Endothelial cell of umbilical vein (primary cell): ENCODE data around the gene TBC1D13. TPM values are rescaled to one million over a fixed set of nuclear protein-coding genes. Genes with fewer than 3 reads are reported as not detected.

Source experiments
- BruUV-seq: library from RNA; stranded (reverse); fragments of 400-500 nt; replicated peaks from 2 replicates; lab custom pipeline; 2021; lab: Mats Ljungman, UMichigan
- CTCF ChIA-PET: fragments of 300-600, 350-600 bp; sonication (Branson Sonifier 250); formaldehyde crosslinking; loops from one replicate; lab custom pipeline; 2021; ENCODE audit warnings: antibody characterized with exemption, inconsistent platforms; lab: Charles Lee
- POLR2A ChIA-PET: fragments of 300-600, 350-600 bp; sonication (Branson Sonifier 250); formaldehyde crosslinking; loops from one replicate; lab custom pipeline; 2021; ENCODE audit warnings: antibody characterized with exemption, inconsistent platforms; lab: Charles Lee
- DNase-seq: peaks from one replicate; pipeline ENCODE4 v3.0.0-alpha.2; 2011; ENCODE audit warnings: low read depth, low spot score
- FAIRE-seq: peaks from 2 replicates; lab custom pipeline; 2011; peaks lifted over from hg19 to GRCh38; lab: Jason Lieb, UNC
- H2AFZ ChIP-seq: 2 replicates; pipeline ENCODE4 v1.6.0; 2012; ENCODE audit warnings: low read depth, low read length, control low read depth, inconsistent platforms
- H3K27ac ChIP-seq: 2 replicates; pipeline ENCODE4 v1.5.1; 2011; ENCODE audit warnings: low read depth, mild to moderate bottlenecking, control low read depth, low read length, moderate library complexity; ENCODE audit not compliant: insufficient read depth
- H3K27me3 ChIP-seq, 2 experiments: 2 replicates each; pipeline versions ENCODE4 v1.6.0 to v1.6.1; 2011; ENCODE audit warnings: low read length in 2 of 2, mixed read lengths in 1 of 2; ENCODE audit not compliant: control insufficient read depth in 2 of 2, insufficient read depth in 2 of 2
- H3K36me3 ChIP-seq, 2 experiments: 2 replicates in 1 of 2; 3 replicates in 1 of 2; pipeline ENCODE4 v1.5.1; 2011; ENCODE audit warnings: low read length in 2 of 2, mild to moderate bottlenecking in 1 of 2, moderate library complexity in 1 of 2; ENCODE audit not compliant: control insufficient read depth in 2 of 2, insufficient read depth in 2 of 2; ENCODE audit errors: extremely low read depth in 1 of 2
- H3K4me1 ChIP-seq: 3 replicates; pipeline ENCODE4 v1.5.1; 2011; ENCODE audit warnings: mild to moderate bottlenecking, low read length; ENCODE audit not compliant: control insufficient read depth, insufficient read depth; ENCODE audit errors: extremely low read depth
- H3K4me2 ChIP-seq: 2 replicates; pipeline ENCODE4 v1.6.1; 2011; ENCODE audit warnings: low read length, control low read depth, mixed read lengths; ENCODE audit not compliant: insufficient read depth
- H3K4me3 ChIP-seq, 3 experiments: fragments of 200-600 bp in 1 of 3; sonication (generic), shearing (Covaris generic) in 1 of 3; replicated peaks in 1 of 3; 2 replicates each; pipeline ENCODE4 v1.5.1; 2011 to 2016; ENCODE audit warnings: control low read depth in 3 of 3, low read length in 3 of 3, mild to moderate bottlenecking in 2 of 3, inconsistent platforms in 1 of 3, low read depth in 1 of 3, moderate library complexity in 1 of 3; ENCODE audit not compliant: insufficient read depth in 1 of 3
- H3K79me2 ChIP-seq: 2 replicates; pipeline ENCODE4 v1.6.0; 2012; ENCODE audit warnings: low read length, inconsistent platforms; ENCODE audit not compliant: control insufficient read depth, insufficient read depth
- H3K9ac ChIP-seq: replicated peaks from 2 replicates; pipeline ENCODE3; 2011; ENCODE audit warnings: low read length, control low read depth; ENCODE audit not compliant: insufficient read depth; ENCODE audit errors: extremely low read depth
- H3K9me1 ChIP-seq: replicated peaks from 3 replicates; pipeline ENCODE4 v1.6.0; 2011; ENCODE audit warnings: mild to moderate bottlenecking, low read length; ENCODE audit not compliant: control insufficient read depth, insufficient read depth; ENCODE audit errors: extremely low read depth
- H3K9me3 ChIP-seq: replicated peaks from 2 replicates; pipeline ENCODE4 v1.5.1; 2012; ENCODE audit warnings: low read length, inconsistent platforms; ENCODE audit not compliant: control insufficient read depth, insufficient read depth
- H4K20me1 ChIP-seq: replicated peaks from 2 replicates; pipeline ENCODE3; 2011; ENCODE audit warnings: mild to moderate bottlenecking, low read length; ENCODE audit not compliant: control insufficient read depth, insufficient read depth; ENCODE audit errors: extremely low read depth
- EZH2 ChIP-seq: IDR thresholded peaks from 2 replicates; pipeline ENCODE4 v1.6.1; 2012; ENCODE audit warnings: borderline replicate concordance, low read depth, mild to moderate bottlenecking, moderate library complexity, low read length, inconsistent platforms; ENCODE audit not compliant: severe bottlenecking
- FOS ChIP-seq: IDR thresholded peaks from 2 replicates; pipeline ENCODE4 v1.6.1; 2011; ENCODE audit warnings: mild to moderate bottlenecking, low read length, moderate library complexity, borderline replicate concordance; ENCODE audit not compliant: insufficient read depth
- GATA2 ChIP-seq: IDR thresholded peaks from 2 replicates; pipeline ENCODE4 v1.7.0; 2011; ENCODE audit warnings: low read depth, mild to moderate bottlenecking, moderate library complexity, mixed read lengths, low read length; ENCODE audit not compliant: insufficient read length, insufficient read depth
- JUN ChIP-seq: IDR thresholded peaks from 2 replicates; pipeline ENCODE4 v1.6.1; 2011; ENCODE audit warnings: borderline replicate concordance, low read depth; ENCODE audit not compliant: insufficient read length, insufficient read depth
- MYC ChIP-seq: IDR thresholded peaks from one replicate; pipeline ENCODE4 v1.6.1; 2011; ENCODE audit warnings: mild to moderate bottlenecking, low read depth, low read length
- POLR2A ChIP-seq: IDR thresholded peaks from 2 replicates; pipeline ENCODE4 v1.6.1; 2012; ENCODE audit warnings: low read depth, mild to moderate bottlenecking, control low read depth, low read length
- POLR2AphosphoS5 ChIP-seq: IDR thresholded peaks from 2 replicates; pipeline ENCODE4 v1.6.1; 2012; ENCODE audit warnings: low read depth, mild to moderate bottlenecking, control low read depth, low read length, moderate library complexity; ENCODE audit not compliant: insufficient read depth
- dilution Hi-C: fragments of 300-500 bp; cut with MboI; formaldehyde crosslinking; loops from one replicate; pipeline ENCODE4 v1.15.0; 2019; ENCODE audit warnings: low sequenced_read_pairs; ENCODE audit not compliant: extremely low pct_ligation_motif_present
- intact Hi-C: fragments of 100-400 bp; cut with micrococcal nuclease; formaldehyde crosslinking; loops from one replicate; pipeline ENCODE4 v1.10.0; 2022
- polyA plus RNA-seq, 4 experiments: library from polyadenylated mRNA; depleted of rRNA in 3 of 4; stranded (reverse) in 3 of 4; unstranded in 1 of 4; fragments of >200 nt; gene quantifications; 2 replicates each; pipeline versions ENCODE4 v1.2.1 to v1.2.3, GENCODE V29; 2011 to 2012; ENCODE audit warnings: missing spikeins in 1 of 4
- total RNA-seq: library from RNA; stranded (reverse); gene quantifications from 2 replicates; pipeline ENCODE4 v1.2.3, GENCODE V29; 2021
- TF ChIP-seq, protein P1 (sequence below), 2 donors: IDR thresholded peaks; 1 replicate in 1 of 2; 2 replicates in 1 of 2; pipeline ENCODE4 v1.5.1; 2011; ENCODE audit warnings: low read length in 2 of 2, mild to moderate bottlenecking in 2 of 2, moderate library complexity in 2 of 2, control low read depth in 1 of 2, inconsistent platforms in 1 of 2, low read depth in 1 of 2; ENCODE audit not compliant: insufficient read depth in 1 of 2; ENCODE audit errors: extremely low read depth in 1 of 2
- TF ChIP-seq, protein P2 (sequence below): IDR thresholded peaks from 2 replicates; pipeline ENCODE4 v1.6.1; 2011; ENCODE audit not compliant: insufficient read depth, insufficient read length

TBC1D13 gene
- total and polyA plus RNA-seq, 2 donors (not counting 3 experiments of a cell fraction or from before 2014, with no cell fraction given): 35.1 to 41.9 TPM

DNA sequence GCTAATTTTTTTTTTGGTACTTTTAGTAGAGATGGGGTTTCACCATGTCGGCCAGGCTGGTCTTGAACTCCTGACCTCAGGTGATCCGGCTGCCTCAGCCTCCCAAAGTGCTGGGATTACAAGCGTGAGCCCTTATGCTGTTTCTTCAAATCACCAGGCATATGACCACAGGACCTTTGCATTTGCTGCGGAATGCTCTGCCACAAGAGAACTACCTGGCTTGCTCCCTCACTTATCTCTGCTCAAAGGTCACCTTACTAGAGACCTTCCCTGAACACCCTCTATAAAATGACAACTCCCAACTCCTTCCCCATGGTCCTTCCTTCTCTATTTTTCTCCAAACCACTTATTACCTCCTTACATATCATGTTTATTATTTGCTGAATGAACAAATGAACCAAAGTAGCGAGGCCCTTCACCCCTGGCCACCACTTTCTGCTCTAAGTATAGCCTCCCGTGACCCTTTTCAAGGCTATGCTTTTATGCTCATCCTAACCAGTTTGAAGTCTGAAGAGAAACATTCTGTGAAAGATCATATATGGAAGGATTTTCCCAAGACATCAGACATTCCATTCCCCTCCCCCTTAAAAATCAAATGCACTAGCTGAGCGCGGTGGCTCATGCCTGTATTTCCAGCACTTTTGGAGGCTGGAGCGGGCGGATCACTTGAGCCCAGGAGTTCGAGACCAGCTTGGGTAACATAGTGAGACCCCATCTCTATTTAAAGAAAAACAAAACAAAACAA, 16.6 kb upstream of the TBC1D13 start:
- peak overlapping the region in 1 of 3 experiments; percentile 66 for H3K4me3 ChIP-seq
- no peak overlapping the region for H3K27ac ChIP-seq
- H3K27me3 ChIP-seq: no peaks in the 10 kb centered on the region
- FAIRE-seq: no peak
- TF ChIP-seq GATA2: no peak
- no peak for TF ChIP-seq JUN
- TF ChIP-seq EZH2: no peak
- no peak for TF ChIP-seq POLR2A
- TF ChIP-seq, protein P1, sequence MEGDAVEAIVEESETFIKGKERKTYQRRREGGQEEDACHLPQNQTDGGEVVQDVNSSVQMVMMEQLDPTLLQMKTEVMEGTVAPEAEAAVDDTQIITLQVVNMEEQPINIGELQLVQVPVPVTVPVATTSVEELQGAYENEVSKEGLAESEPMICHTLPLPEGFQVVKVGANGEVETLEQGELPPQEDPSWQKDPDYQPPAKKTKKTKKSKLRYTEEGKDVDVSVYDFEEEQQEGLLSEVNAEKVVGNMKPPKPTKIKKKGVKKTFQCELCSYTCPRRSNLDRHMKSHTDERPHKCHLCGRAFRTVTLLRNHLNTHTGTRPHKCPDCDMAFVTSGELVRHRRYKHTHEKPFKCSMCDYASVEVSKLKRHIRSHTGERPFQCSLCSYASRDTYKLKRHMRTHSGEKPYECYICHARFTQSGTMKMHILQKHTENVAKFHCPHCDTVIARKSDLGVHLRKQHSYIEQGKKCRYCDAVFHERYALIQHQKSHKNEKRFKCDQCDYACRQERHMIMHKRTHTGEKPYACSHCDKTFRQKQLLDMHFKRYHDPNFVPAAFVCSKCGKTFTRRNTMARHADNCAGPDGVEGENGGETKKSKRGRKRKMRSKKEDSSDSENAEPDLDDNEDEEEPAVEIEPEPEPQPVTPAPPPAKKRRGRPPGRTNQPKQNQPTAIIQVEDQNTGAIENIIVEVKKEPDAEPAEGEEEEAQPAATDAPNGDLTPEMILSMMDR (IDR thresholded peaks at IDR 0.05; ENCODE audit: extremely low read depth in 1 of 2, insufficient read depth in 1 of 2, low read depth in 1 of 2, low read length in 2 of 2): no peak
- no peak for TF ChIP-seq FOS
- no peak for TF ChIP-seq MYC
- TF ChIP-seq POLR2AphosphoS5: no peak
- TF ChIP-seq, protein P2, sequence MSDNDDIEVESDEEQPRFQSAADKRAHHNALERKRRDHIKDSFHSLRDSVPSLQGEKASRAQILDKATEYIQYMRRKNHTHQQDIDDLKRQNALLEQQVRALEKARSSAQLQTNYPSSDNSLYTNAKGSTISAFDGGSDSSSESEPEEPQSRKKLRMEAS: no peak
- H4K20me1 ChIP-seq: no peaks in the 10 kb centered on the region
- CTCF ChIA-PET: interaction anchor here (0.6 to 1.4 kb wide), 9 partner anchors 11 to 87 kb away, joined by 3 to 7 read pairs (median 5); partner anchors contain the start of genes ENDOG, PKN3 and TBC1D13
- H3K9me1 ChIP-seq: no peaks in the 10 kb centered on the region
- intact Hi-C loops (loop anchor here (1.0 kb wide), 2 partner anchors 46 to 135 kb away; partner anchors contain the start of gene ZDHHC12), dilution Hi-C loops (no loop called here)
- no TSS peak for BruUV-seq
- no peak for DNase-seq
- peak overlapping the region; percentile 56 for H3K4me2 ChIP-seq
- H3K4me1 ChIP-seq: peaks cover 7% of the 10 kb centered on the region
- POLR2A ChIA-PET: no interaction called here
- H3K9ac ChIP-seq: peak overlapping the region; percentile 83
- no peaks in the 10 kb centered on the region for H3K79me2 ChIP-seq
- no peaks in the 10 kb centered on the region for H3K9me3 ChIP-seq
- no peaks in the 10 kb centered on the region for H3K36me3 ChIP-seq
- no peak overlapping the region for H2AFZ ChIP-seq
